Lower lobe of right lung (tissue), 2 donors: ENCODE results near the gene HBS1L. TPM values are rescaled to one million over a fixed set of nuclear protein-coding genes. Genes with fewer than 3 reads are reported as not detected.

Source experiments
- ATAC-seq, 2 donors: fragments of 200-7000 bp; cut with Tn5 transposase; one replicate each; pipeline ENCODE4 v1.9.1; 2020 to 2022; ENCODE audit warnings: mild to moderate bottlenecking in 2 of 2, moderate library complexity in 2 of 2
- DNase-seq: peaks from one replicate; pipeline ENCODE4 v3.0.0-alpha.2; 2020
- H3K27ac ChIP-seq: fragments of 200-600 bp; one replicate; pipeline ENCODE4 v1.8.0; 2022
- H3K27me3 ChIP-seq: fragments of 200-600 bp; one replicate; pipeline ENCODE4 v1.8.0; 2022; ENCODE audit warnings: low read depth
- H3K36me3 ChIP-seq: fragments of 200-600 bp; one replicate; pipeline ENCODE4 v1.8.0; 2022; ENCODE audit warnings: mild to moderate bottlenecking
- H3K4me1 ChIP-seq: fragments of 200-600 bp; one replicate; pipeline ENCODE4 v1.8.0; 2022
- H3K4me3 ChIP-seq: fragments of 200-600 bp; one replicate; pipeline ENCODE4 v1.8.0; 2022; ENCODE audit warnings: mild to moderate bottlenecking
- H3K9me3 ChIP-seq: fragments of 200-600 bp; one replicate; pipeline ENCODE4 v1.8.0; 2022
- CTCF ChIP-seq: fragments of 200-600 bp; IDR thresholded peaks from one replicate; pipeline ENCODE4 v1.8.0; 2022; ENCODE audit warnings: antibody characterized with exemption, mild to moderate bottlenecking
- intact Hi-C: fragments of 100-400 bp; cut with DNase I; formaldehyde crosslinking; loops from one replicate; pipeline ENCODE4 v1.11.0; 2022
- total RNA-seq: library from RNA; stranded (reverse); fragmentation: NEBNext Ultra II Directional; extraction: Animal tissue kit (Norgen Biotek cat#: 25700); gene quantifications from one replicate; pipeline ENCODE4 v1.2.1, GENCODE V29; 2021
- donor health status: DM: no; HTN: yes; CAD: no; lungs with severe emphysema.

HBS1L gene
- total RNA-seq, 1 donor from 2014 or later, result 51.3 TPM

DNA sequence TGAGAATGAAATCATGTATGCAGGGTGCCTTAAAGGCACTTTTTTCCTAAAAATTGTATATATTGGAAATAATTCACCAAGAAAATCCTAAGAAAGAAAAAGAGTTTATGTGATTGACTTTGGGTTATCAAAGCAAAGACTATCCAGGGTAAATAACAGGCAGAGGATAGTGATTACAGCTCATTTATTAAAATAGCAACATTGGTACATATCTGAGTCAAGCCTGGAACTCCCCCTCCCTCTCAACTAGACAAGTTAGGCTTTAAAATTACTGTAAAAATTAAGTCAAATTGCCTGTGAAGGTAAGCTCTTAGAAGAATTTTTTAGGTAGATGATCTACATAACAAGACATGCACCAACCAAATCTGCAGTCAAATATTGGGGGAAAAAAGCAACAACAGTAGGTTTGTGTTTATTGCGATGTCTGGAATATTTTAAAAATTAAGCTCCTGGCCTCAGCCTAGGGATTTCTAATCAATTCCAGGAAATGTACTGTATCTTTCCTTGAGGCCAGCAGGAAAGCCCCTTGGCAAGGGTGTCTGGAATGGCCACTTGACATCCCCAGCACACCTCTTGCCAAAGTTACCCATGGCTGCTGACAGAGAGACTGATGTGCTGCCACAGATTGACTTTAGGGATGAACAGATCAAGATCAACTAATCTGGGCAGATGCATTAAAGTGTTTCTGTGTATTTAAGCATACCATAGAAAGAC lies 31.2 kb upstream of the HBS1L start:
- no peak for ATAC-seq
- intact Hi-C loops, result no loop called here
- Histone ChIP-seq H3K27ac (no peak overlapping the region), H3K9me3 (peaks cover 13% of the 10 kb centered on the region), H3K27me3 (no peaks in the 10 kb centered on the region), H3K4me3 (no peak overlapping the region), H3K36me3 (no peaks in the 10 kb centered on the region), H3K4me1 (peaks cover 4% of the 10 kb centered on the region)
- DNase-seq, result no peak
- no peak for TF ChIP-seq CTCF

DNA sequence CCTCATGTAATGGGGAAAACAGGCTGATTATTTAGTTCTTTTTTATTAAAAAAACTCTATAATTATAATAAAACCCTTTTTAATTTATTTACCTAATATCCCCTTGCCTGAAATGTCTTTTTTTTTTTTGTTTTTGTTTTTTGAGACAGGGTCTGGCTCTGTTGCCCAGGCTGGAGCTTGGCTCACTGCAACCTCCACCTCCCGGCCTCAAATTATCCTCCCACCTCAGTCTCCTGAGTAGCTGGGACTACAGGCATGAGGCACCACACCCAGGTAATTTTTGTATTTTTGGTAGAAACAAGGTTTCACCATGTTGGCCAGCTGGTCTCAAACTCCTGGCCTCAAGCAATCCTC lies 30.3 kb upstream of the HBS1L start:
- TF ChIP-seq CTCF, result no peak
- intact Hi-C loops, result no loop called here
- Histone ChIP-seq H3K36me3 (no peaks in the 10 kb centered on the region), H3K27ac (no peak overlapping the region), H3K4me1 (peaks cover 4% of the 10 kb centered on the region), H3K9me3 (peaks cover 13% of the 10 kb centered on the region), H3K4me3 (no peak overlapping the region), H3K27me3 (no peaks in the 10 kb centered on the region)
- ATAC-seq (no peak), DNase-seq (no peak)

DNA sequence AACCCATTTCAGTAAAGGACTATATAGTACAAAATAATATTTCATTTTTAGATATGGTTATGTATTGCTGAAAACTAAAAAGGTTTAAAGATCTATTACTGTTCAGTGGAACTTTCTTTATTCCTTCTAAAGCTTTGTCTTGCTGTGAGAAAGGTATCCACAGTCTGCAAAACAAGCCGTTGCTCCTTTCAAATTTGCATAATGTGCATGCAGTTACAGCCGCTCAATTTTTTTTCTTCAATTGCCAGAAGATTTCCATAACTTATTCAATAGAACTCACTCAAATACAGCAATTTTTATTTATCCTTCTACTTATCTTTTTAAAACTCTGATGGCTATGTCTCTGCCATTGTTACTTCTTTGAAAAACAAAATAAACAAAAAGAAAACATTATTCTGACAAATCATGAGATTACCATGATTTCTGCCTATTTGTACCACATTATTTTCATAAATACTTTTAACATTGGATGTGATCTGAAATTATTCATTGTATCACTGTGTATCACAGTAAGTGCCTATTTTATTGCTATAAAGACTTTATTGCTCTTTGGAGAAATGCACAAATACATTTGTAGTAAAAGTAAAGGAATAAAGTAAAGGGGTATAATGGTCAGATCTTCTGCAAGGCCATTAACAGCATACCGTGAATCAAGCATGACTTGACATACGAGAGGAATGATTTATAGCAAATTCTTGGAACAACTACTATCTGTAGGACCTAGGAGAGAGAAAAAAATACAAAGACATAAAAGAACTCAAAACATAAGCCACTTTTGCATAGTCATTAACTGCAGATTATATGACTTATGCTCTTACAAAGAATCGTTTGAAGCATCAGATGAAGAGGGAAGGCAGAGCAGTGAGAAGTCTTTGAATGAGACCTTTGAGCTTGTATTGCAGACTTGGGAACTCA lies 29.6 kb upstream of the HBS1L start:
- no peak for TF ChIP-seq CTCF
- ATAC-seq, result no peak

DNA sequence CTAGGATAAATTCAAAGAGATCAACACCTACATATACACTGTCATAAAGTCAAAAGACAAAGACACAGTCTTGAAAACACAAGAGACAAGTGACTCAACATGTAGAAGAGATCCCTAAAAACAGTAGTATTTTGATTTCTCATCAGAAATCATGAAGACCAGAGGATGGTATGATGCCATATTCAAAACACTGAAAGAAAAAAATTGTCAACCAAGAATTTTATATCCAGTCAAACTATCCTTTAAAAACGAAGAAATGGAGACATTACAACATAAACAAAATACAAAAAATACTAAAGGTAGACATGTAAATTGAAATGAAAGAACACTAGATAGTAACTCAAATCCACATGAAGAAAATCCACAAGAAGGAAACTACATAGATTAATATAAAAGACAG lies 27.3 kb upstream of the HBS1L start:
- Histone ChIP-seq H3K36me3 (no peaks in the 10 kb centered on the region), H3K4me1 (no peaks in the 10 kb centered on the region), H3K27me3 (no peaks in the 10 kb centered on the region), H3K9me3 (peaks cover 13% of the 10 kb centered on the region), H3K27ac (no peak overlapping the region), H3K4me3 (no peak overlapping the region)
- DNase-seq (no peak), ATAC-seq (no peak)
- intact Hi-C loops, result no loop called here
- no peak for TF ChIP-seq CTCF

More for the DNA sequence above, 29.6 kb upstream of the HBS1L start:
- Histone ChIP-seq H3K36me3 (no peaks in the 10 kb centered on the region), H3K27ac (no peak overlapping the region), H3K9me3 (peaks cover 13% of the 10 kb centered on the region), H3K4me1 (peaks cover 4% of the 10 kb centered on the region), H3K27me3 (no peaks in the 10 kb centered on the region), H3K4me3 (no peak overlapping the region)
- intact Hi-C loops, result no loop called here
- no peak for DNase-seq

DNA sequence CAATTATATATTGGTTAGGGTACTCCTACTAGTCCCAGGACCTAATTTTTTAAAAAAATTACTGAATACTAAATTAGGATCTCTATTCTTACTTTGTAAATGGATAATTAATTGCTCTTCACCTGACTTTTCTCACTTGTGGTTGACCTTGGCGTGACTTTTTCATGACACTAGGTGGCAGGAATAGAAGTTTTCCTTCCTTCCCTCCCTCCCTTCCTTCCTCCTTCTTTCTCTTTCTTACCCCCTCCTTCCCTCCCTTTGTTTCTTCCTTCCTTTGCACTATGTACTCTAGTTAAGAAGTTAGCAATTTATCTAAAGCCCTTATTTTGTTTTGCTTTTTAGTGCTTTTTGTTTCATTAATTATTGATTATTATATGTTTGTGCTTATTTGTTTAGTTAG lies 20.4 kb upstream of the HBS1L start:
- H3K36me3 ChIP-seq, result no peaks in the 10 kb centered on the region
- no peak overlapping the region for H3K4me3 ChIP-seq
- ATAC-seq (no peak), DNase-seq (no peak)
- intact Hi-C loops, result no loop called here
- TF ChIP-seq CTCF, result no peak
- H3K27ac ChIP-seq, result no peak overlapping the region
- H3K9me3 ChIP-seq, result no peaks in the 10 kb centered on the region
- H3K4me1 ChIP-seq, result peaks cover 4% of the 10 kb centered on the region
- H3K27me3 ChIP-seq, result no peaks in the 10 kb centered on the region
